Measurements from ENCODE around the gene RAB8A. TPM values are rescaled to one million over a fixed set of nuclear protein-coding genes. Genes with fewer than 3 reads are reported as not detected.
A peak's percentile ranks its signal among the peaks of the same experiment; 100 is the strongest.

Gene RAB8A
- total and polyA plus RNA-seq, 10 donors = 31.5 to 104 (median 81.7) TPM

DNA sequence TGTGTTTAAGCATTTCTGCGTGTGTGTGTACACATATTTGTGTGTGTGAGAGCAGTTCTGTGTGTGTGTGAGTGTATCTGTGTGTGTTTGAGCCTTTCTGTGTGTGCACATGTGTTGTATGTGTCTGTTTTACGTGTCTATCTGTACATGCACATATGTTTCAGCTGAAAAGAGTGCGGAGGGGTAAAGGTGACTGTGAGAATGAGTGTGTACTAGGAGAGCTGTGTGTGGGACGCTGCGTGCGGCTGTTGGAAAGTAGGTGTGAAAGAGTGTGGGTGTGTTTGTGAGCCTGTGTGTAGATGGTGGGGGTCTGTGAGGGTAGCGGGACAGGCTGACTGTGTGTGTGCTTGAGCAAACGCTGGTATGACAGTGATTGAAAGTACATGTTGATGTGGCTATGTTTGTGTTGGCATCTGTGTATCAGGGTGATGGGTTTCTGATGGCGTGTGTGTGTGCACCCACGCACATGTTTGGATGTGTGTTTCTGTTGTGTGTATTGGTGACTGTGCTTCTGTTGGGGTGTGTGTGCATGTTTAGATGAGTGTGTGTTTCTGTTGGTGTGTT is 42.9 kb upstream of the RAB8A start:
- Histone ChIP-seq H3K9me3 (no peaks in the 10 kb centered on the region), H3K27me3 (replicated peaks in 1 of 7) (no peaks in the 10 kb centered on the region), H3K4me1 (peaks cover 19 to 75% (median 50%) of the 10 kb centered on the region in 6 donors), H3K4me3 (peak overlapping the region; percentile 30 to 70 (median 40)), H3K27ac (peak overlapping the region in 7 of 8 donors; percentile 43 to 100 (median 94)), H3K36me3 (peaks cover 0 to 6% (median 0%) of the 10 kb centered on the region in 6 donors)
- no peak for DNase-seq
- TF ChIP-seq, protein P1, sequence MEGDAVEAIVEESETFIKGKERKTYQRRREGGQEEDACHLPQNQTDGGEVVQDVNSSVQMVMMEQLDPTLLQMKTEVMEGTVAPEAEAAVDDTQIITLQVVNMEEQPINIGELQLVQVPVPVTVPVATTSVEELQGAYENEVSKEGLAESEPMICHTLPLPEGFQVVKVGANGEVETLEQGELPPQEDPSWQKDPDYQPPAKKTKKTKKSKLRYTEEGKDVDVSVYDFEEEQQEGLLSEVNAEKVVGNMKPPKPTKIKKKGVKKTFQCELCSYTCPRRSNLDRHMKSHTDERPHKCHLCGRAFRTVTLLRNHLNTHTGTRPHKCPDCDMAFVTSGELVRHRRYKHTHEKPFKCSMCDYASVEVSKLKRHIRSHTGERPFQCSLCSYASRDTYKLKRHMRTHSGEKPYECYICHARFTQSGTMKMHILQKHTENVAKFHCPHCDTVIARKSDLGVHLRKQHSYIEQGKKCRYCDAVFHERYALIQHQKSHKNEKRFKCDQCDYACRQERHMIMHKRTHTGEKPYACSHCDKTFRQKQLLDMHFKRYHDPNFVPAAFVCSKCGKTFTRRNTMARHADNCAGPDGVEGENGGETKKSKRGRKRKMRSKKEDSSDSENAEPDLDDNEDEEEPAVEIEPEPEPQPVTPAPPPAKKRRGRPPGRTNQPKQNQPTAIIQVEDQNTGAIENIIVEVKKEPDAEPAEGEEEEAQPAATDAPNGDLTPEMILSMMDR (IDR thresholded peaks at IDR 0.05 in 8 of 11, conservative IDR thresholded peaks at IDR 0.05 in 3 of 11) = no peak
- no peak for TF ChIP-seq POLR2AphosphoS5 (IDR thresholded peaks at IDR 0.05)
- no peak for TF ChIP-seq POLR2A (IDR thresholded peaks at IDR 0.05)
- intact Hi-C loops (cut with DNase I; ENCODE audit: low total_unique reads) = loop anchor here (5.0 kb wide), 1 partner anchor 44 kb away; the partner anchor contains the start of gene RAB8A
- 73 to 88% (median 76%) methylated on average over 10 of the region's 10 CpGs for WGBS, 5 donors

DNA sequence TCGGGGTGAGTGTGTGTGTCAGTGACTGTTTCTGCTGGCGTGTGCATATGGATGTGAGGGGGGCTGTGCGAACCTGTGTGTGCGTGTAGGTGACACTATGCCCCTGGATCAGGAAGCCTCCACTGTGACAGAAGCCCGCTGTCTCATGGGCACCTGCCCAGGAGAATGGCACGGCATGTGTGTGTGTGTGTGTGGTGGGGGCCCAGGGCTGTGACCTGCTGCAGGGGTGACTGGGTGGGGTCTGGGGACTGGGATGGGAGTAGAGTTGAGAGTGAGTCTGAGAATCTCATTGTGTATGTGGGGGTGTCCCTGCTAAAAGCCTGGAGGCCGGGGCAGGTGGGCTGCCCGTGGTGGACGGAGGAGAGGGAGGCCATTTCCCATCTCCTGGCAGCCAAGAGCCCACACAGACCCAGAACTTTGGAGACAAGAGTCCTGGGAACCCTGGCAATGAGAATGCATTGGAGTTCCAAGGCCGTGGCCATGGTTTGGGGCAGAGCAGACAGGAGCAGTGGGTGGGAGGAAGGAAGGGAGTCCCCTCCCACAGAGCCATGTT is 41.8 kb upstream of the RAB8A start:
- H3K27ac ChIP-seq = peak overlapping the region; percentile 85 to 100 (median 94)
- no peak for TF ChIP-seq POLR2A (IDR thresholded peaks at IDR 0.05)
- TF ChIP-seq, protein P1 (IDR thresholded peaks at IDR 0.05 in 8 of 11, conservative IDR thresholded peaks at IDR 0.05 in 3 of 11) = no peak
- no peak for TF ChIP-seq POLR2AphosphoS5 (IDR thresholded peaks at IDR 0.05)
- peak overlapping the region in 6 of 8 donors; percentile 16 to 70 (median 46) for H3K4me3 ChIP-seq
- intact Hi-C loops (cut with DNase I; ENCODE audit: low total_unique reads) = loop anchor here (5.0 kb wide), 1 partner anchor 42 kb away; the partner anchor contains the start of gene RAB8A
- peaks cover 0 to 6% (median 0%) of the 10 kb centered on the region in 6 donors for H3K36me3 ChIP-seq
- no peaks in the 10 kb centered on the region for H3K27me3 ChIP-seq (replicated peaks in 1 of 7)
- WGBS, 5 donors = 64 to 75% (median 70%) methylated on average over 10 of the region's 10 CpGs
- no peaks in the 10 kb centered on the region for H3K9me3 ChIP-seq
- DNase-seq = peak; percentile 83
- H3K4me1 ChIP-seq = peaks cover 20 to 83% (median 56%) of the 10 kb centered on the region in 6 donors

DNA sequence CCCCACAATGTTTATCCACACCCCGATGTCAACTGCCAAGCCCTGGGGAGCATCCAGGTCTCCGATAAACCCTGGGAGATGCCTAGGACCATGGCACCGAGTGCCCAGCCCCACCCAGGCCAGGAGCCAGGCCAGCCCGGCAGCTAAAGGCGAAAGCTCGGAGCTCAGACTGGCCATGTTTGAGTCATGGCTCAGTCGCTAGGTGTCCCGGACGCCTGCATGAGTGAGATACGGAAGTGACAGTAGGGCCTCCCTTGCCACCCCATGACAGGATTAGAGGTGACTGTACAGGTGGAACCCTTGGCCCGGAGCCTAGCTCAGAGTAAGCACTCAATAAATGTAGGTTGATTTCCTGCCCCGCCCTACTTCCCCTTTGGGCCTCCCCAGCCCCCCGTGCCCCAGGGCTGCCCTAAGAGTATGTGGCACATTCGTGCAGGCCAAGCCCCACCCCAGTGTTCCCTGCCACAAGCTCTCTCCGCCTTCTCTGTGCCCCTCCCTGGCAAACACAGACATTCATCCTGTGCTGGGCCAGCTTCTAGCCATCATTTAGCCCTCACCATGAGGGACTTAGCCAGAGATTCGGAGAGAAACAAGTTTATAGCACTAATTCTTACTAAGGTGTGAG is 41.2 kb upstream of the RAB8A start:
- H3K9me3 ChIP-seq = no peaks in the 10 kb centered on the region
- H3K27ac ChIP-seq = peak overlapping the region; percentile 85 to 100 (median 94)
- peak; percentile 96 for DNase-seq
- no peaks in the 10 kb centered on the region for H3K27me3 ChIP-seq (replicated peaks in 1 of 7)
- TF ChIP-seq, protein P1 (IDR thresholded peaks at IDR 0.05 in 8 of 11, conservative IDR thresholded peaks at IDR 0.05 in 3 of 11) = peak in 6 of 11 experiments; percentile 9 to 47 (median 32)
- TF ChIP-seq POLR2AphosphoS5 (IDR thresholded peaks at IDR 0.05) = peak; percentile 89 to 91 (median 89)
- TF ChIP-seq POLR2A (IDR thresholded peaks at IDR 0.05) = peak in 1 of 3 donors; percentile 70
- H3K4me1 ChIP-seq = peaks cover 24 to 83% (median 62%) of the 10 kb centered on the region in 6 donors
- H3K4me3 ChIP-seq = peak overlapping the region in 6 of 8 donors; percentile 14 to 70 (median 34)
- peaks cover 0 to 6% (median 0%) of the 10 kb centered on the region in 6 donors for H3K36me3 ChIP-seq
- intact Hi-C loops (cut with DNase I; ENCODE audit: low total_unique reads) = no loop called here
- 9 to 23% (median 11%) methylated on average over 10 to 16 of the region's 16 CpGs for WGBS, 5 donors
